K562 (cell line): ENCODE results near the gene ESPL1.

ENCODE experiments used
- GTF2A2 ChIP-seq: IDR thresholded peaks from 2 replicates; pipeline ENCODE4 v1.6.1; 2016; ENCODE audit warnings: mild to moderate bottlenecking, missing genetic modification characterization, missing compliant biosample characterization
- HDAC2 ChIP-seq: fragments of 450-650 bp; IDR thresholded peaks from 2 replicates; pipeline ENCODE4 v1.6.1; 2016; ENCODE audit warnings: mild to moderate bottlenecking
- MXI1 ChIP-seq: IDR thresholded peaks from 2 replicates; pipeline ENCODE4 v1.6.1; 2011; ENCODE audit warnings: low read depth, mild to moderate bottlenecking, improper control_type of control experiment, low read length
- POLR2A ChIP-seq: fragments of 450-650 bp; conservative IDR thresholded peaks from 2 replicates; pipeline ENCODE4 v1.6.1; 2016
- TF ChIP-seq, protein P1 (sequence below): fragments of 250-450 bp; sonication (Bioruptor Pico); IDR thresholded peaks from 2 replicates; pipeline ENCODE4 v1.8.0; 2022; ENCODE audit warnings: moderate library complexity, mild to moderate bottlenecking, inconsistent platforms
- TF ChIP-seq, protein P2 (sequence below), 3 experiments: IDR thresholded peaks in 2 of 3; conservative IDR thresholded peaks in 1 of 3; 2 replicates each; pipeline ENCODE4 v1.5.1; 2011 to 2012; ENCODE audit warnings: low read length in 3 of 3, mild to moderate bottlenecking in 3 of 3, control low read depth in 2 of 3, improper control_type of control experiment in 1 of 3, inconsistent platforms in 1 of 3, low read depth in 1 of 3, mixed read lengths in 1 of 3, moderate library complexity in 1 of 3; ENCODE audit not compliant: insufficient read depth in 2 of 3
- TF ChIP-seq, protein P3 (sequence below): fragments of 450-650 bp; IDR thresholded peaks from 2 replicates; pipeline ENCODE4 v1.6.1; 2016; ENCODE audit warnings: borderline replicate concordance

DNA sequence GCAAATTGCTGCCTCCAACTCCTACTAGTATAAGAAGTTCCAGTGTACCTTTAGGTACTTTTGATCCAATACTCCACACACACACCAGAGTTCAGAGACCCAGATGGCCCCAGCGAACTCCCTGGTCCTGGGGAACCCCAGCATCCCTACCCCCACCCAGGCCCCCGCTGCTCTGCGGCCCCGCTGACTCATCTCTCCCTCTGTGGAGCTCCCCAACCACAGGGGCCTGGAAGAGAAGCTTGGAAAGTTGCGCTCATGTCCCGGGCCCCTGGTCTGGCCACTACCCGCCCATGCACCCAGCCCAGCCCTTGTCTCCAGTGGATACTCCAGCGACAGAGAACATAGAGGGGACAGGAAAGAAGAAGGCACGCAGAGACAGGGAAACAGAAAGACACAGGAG, 72.3 kb downstream of the ESPL1 start:
- TF ChIP-seq MXI1 (no peak), GTF2A2 (tag) (no peak), HDAC2 (no peak), POLR2A (no peak)
- TF ChIP-seq, protein P1, sequence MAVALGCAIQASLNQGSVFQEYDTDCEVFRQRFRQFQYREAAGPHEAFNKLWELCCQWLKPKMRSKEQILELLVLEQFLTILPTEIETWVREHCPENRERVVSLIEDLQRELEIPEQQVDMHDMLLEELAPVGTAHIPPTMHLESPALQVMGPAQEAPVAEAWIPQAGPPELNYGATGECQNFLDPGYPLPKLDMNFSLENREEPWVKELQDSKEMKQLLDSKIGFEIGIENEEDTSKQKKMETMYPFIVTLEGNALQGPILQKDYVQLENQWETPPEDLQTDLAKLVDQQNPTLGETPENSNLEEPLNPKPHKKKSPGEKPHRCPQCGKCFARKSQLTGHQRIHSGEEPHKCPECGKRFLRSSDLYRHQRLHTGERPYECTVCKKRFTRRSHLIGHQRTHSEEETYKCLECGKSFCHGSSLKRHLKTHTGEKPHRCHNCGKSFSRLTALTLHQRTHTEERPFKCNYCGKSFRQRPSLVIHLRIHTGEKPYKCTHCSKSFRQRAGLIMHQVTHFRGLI (CRISPR knock-in tag) = no peak
- TF ChIP-seq, protein P2, sequence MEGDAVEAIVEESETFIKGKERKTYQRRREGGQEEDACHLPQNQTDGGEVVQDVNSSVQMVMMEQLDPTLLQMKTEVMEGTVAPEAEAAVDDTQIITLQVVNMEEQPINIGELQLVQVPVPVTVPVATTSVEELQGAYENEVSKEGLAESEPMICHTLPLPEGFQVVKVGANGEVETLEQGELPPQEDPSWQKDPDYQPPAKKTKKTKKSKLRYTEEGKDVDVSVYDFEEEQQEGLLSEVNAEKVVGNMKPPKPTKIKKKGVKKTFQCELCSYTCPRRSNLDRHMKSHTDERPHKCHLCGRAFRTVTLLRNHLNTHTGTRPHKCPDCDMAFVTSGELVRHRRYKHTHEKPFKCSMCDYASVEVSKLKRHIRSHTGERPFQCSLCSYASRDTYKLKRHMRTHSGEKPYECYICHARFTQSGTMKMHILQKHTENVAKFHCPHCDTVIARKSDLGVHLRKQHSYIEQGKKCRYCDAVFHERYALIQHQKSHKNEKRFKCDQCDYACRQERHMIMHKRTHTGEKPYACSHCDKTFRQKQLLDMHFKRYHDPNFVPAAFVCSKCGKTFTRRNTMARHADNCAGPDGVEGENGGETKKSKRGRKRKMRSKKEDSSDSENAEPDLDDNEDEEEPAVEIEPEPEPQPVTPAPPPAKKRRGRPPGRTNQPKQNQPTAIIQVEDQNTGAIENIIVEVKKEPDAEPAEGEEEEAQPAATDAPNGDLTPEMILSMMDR (IDR thresholded peaks at IDR 0.05 in 2 of 3, conservative IDR thresholded peaks at IDR 0.05 in 1 of 3; ENCODE audit: insufficient read depth in 2 of 3, low read depth in 1 of 3, low read length in 3 of 3) = no peak
- TF ChIP-seq, protein P3, sequence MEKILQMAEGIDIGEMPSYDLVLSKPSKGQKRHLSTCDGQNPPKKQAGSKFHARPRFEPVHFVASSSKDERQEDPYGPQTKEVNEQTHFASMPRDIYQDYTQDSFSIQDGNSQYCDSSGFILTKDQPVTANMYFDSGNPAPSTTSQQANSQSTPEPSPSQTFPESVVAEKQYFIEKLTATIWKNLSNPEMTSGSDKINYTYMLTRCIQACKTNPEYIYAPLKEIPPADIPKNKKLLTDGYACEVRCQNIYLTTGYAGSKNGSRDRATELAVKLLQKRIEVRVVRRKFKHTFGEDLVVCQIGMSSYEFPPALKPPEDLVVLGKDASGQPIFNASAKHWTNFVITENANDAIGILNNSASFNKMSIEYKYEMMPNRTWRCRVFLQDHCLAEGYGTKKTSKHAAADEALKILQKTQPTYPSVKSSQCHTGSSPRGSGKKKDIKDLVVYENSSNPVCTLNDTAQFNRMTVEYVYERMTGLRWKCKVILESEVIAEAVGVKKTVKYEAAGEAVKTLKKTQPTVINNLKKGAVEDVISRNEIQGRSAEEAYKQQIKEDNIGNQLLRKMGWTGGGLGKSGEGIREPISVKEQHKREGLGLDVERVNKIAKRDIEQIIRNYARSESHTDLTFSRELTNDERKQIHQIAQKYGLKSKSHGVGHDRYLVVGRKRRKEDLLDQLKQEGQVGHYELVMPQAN = no peak
